GM12878 (cell line): ENCODE data around the gene TECPR1. TPM values are rescaled to one million over a fixed set of nuclear protein-coding genes. Genes with fewer than 3 reads are reported as not detected.

Experiments used
- ATAC-seq: fragments of 200-7000 bp; cut with Tn5 transposase; 3 replicates; pipeline ENCODE4 v1.9.1; 2020; ENCODE audit warnings: mild to moderate bottlenecking, moderate library complexity
- BruUV-seq: library from RNA; stranded (reverse); fragments of 400-500 nt; replicated peaks from 2 replicates; lab custom pipeline; 2021; lab: Mats Ljungman, UMichigan
- CTCF ChIA-PET: fragments of 300-600 bp; sonication (Branson Sonifier 250); formaldehyde crosslinking; extraction: SDS; loops from one replicate; lab custom pipeline; 2021; ENCODE audit warnings: inconsistent platforms; lab: Yijun Ruan, JAX
- POLR2A ChIA-PET: fragments of 350-600 bp; formaldehyde crosslinking; extraction: SDS; loops from one replicate; lab custom pipeline; 2021; ENCODE audit warnings: inconsistent platforms; lab: Charles Lee
- RAD21 ChIA-PET: fragments of 300-600 bp; sonication (Branson Sonifier 250); formaldehyde crosslinking; loops from one replicate; lab custom pipeline; 2023; ENCODE audit warnings: antibody characterized with exemption; ENCODE audit not compliant: unreplicated experiment; lab: Charles Lee
- SMC1A ChIA-PET: fragments of 300-600 bp; sonication (Branson Sonifier 250); formaldehyde crosslinking; loops from one replicate; lab custom pipeline; 2023; ENCODE audit not compliant: unreplicated experiment, uncharacterized antibody; lab: Charles Lee
- DNase-seq: peaks from one replicate; pipeline ENCODE4 v3.0.0-alpha.2; 2011; ENCODE audit warnings: low read depth, low spot score
- FAIRE-seq: peaks from 3 replicates; lab custom pipeline; 2011; peaks lifted over from hg19 to GRCh38; lab: Jason Lieb, UNC
- H2AFZ ChIP-seq: 2 replicates; pipeline ENCODE4 v1.6.0; 2011; ENCODE audit warnings: low read depth, low read length, control low read depth; ENCODE audit not compliant: control insufficient read depth
- H3K27ac ChIP-seq: 2 replicates; pipeline ENCODE4 v1.5.1; 2011; ENCODE audit warnings: control low read depth; ENCODE audit not compliant: control insufficient read depth, insufficient read depth
- H3K27me3 ChIP-seq, 2 experiments: replicated peaks in 1 of 2; 2 replicates each; pipeline versions ENCODE4 v1.6.0 to v1.6.1; 2011; ENCODE audit warnings: low read length in 1 of 2; ENCODE audit not compliant: control insufficient read depth in 2 of 2, insufficient read depth in 2 of 2
- H3K36me3 ChIP-seq, 2 experiments: 2 replicates each; pipeline ENCODE4 v1.5.1; 2011; ENCODE audit warnings: low read length in 1 of 2; ENCODE audit not compliant: control insufficient read depth in 2 of 2, insufficient read depth in 2 of 2
- H3K4me1 ChIP-seq: 2 replicates; pipeline ENCODE4 v1.6.1; 2011; ENCODE audit warnings: mild to moderate bottlenecking, low read length, moderate library complexity, mixed read lengths; ENCODE audit not compliant: control insufficient read depth, insufficient read depth
- H3K4me2 ChIP-seq: 2 replicates; pipeline ENCODE4 v1.6.0; 2011; ENCODE audit warnings: control low read depth; ENCODE audit not compliant: control insufficient read depth, insufficient read depth
- H3K4me3 ChIP-seq: fragments of 200-600 bp; sonication (generic); 2 replicates; pipeline ENCODE4 v1.5.1; 2016
- H3K79me2 ChIP-seq: 2 replicates; pipeline ENCODE4 v1.6.0; 2011; ENCODE audit warnings: low read length; ENCODE audit not compliant: control insufficient read depth, insufficient read depth
- H3K9ac ChIP-seq: 2 replicates; pipeline ENCODE4 v1.8.0; 2011; ENCODE audit warnings: low read length, control low read depth, mixed read lengths; ENCODE audit not compliant: control insufficient read depth, insufficient read depth
- H3K9me3 ChIP-seq: replicated peaks from 3 replicates; pipeline ENCODE4 v1.5.1; 2011; ENCODE audit warnings: mild to moderate bottlenecking, low read length; ENCODE audit not compliant: control insufficient read depth, insufficient read depth
- H4K20me1 ChIP-seq: 2 replicates; pipeline ENCODE4 v1.6.0; 2011; ENCODE audit not compliant: control insufficient read depth, insufficient read depth
- BCL3 ChIP-seq: IDR thresholded peaks from 2 replicates; pipeline ENCODE4 v1.6.1; 2011; ENCODE audit warnings: borderline replicate concordance, low read depth, mild to moderate bottlenecking, moderate library complexity, low read length; ENCODE audit not compliant: insufficient read depth, poor library complexity, severe bottlenecking
- BCLAF1 ChIP-seq: fragments of 450-650 bp; IDR thresholded peaks from 2 replicates; pipeline ENCODE4 v1.6.1; 2017; ENCODE audit warnings: antibody characterized with exemption, mild to moderate bottlenecking, moderate library complexity
- CTCF ChIP-seq, 3 experiments: IDR thresholded peaks in 2 of 3; conservative IDR thresholded peaks in 1 of 3; 2 replicates each; pipeline ENCODE4 v1.5.1; 2011; ENCODE audit warnings: low read depth in 3 of 3, low read length in 3 of 3, mild to moderate bottlenecking in 3 of 3, control low read depth in 2 of 3, moderate library complexity in 2 of 3, inconsistent platforms in 1 of 3, mixed read lengths in 1 of 3; ENCODE audit not compliant: control insufficient read depth in 2 of 3, insufficient read depth in 1 of 3; ENCODE audit errors: extremely low read depth in 1 of 3
- EP300 ChIP-seq, 2 experiments: fragments of 150-350 bp in 1 of 2; IDR thresholded peaks; 2 replicates each; pipeline ENCODE4 v1.6.1; 2011 to 2012; ENCODE audit warnings: low read depth in 2 of 2, low read length in 2 of 2, borderline replicate concordance in 1 of 2, improper control_type of control experiment in 1 of 2, inconsistent platforms in 1 of 2; ENCODE audit not compliant: control insufficient read depth in 1 of 2
- IKZF2 ChIP-seq, 2 experiments: fragments of 450-650 bp; IDR thresholded peaks; 2 replicates each; pipeline ENCODE4 v1.6.1; 2017; ENCODE audit warnings: mild to moderate bottlenecking in 2 of 2, moderate library complexity in 2 of 2
- PRDM15 ChIP-seq: fragments of 450-650 bp; formaldehyde crosslinking; IDR thresholded peaks from 2 replicates; pipeline ENCODE4 v1.4.0; 2020; ENCODE audit warnings: mild to moderate bottlenecking, moderate library complexity
- SPI1 ChIP-seq: IDR thresholded peaks from 2 replicates; pipeline ENCODE4 v1.6.1; 2011; ENCODE audit warnings: low read depth, mild to moderate bottlenecking, low read length, moderate library complexity, borderline replicate concordance; ENCODE audit not compliant: insufficient read depth
- SUZ12 ChIP-seq: fragments of 200-600 bp; sonication (generic); IDR thresholded peaks from one replicate; pipeline ENCODE4 v1.6.1; 2018; ENCODE audit warnings: antibody characterized with exemption, mild to moderate bottlenecking; ENCODE audit not compliant: unreplicated experiment
- ZNF622 ChIP-seq: fragments of 450-650 bp; IDR thresholded peaks from 2 replicates; pipeline ENCODE4 v1.6.1; 2017; ENCODE audit warnings: mild to moderate bottlenecking, inconsistent platforms
- whole genome bisulfite sequencing: methylation state at CpG from one replicate; pipeline ENCODE4 v1.1.6; 2016; ENCODE audit warnings: low lambda C conversion rate; ENCODE audit not compliant: insufficient replicate concordance, insufficient coverage; ENCODE audit errors: missing lambda C conversion rate; 5-methylcytosine and 5-hydroxymethylcytosine counted together
- in situ Hi-C: fragments of 300-500 bp; cut with MboI; formaldehyde crosslinking; loops from 9 replicates; pipeline ENCODE4 v1.14.3; 2018; ENCODE audit warnings: mixed read lengths
- intact Hi-C: fragments of 100-400 bp; cut with micrococcal nuclease; formaldehyde crosslinking; loops from one replicate; pipeline ENCODE4 v1.14.2; 2022; ENCODE audit not compliant: unreplicated experiment
- polyA plus RNA-seq, 11 experiments: library from polyadenylated mRNA; depleted of rRNA in 4 of 11; unstranded in 6 of 11; stranded (reverse) in 5 of 11; fragments of >200 nt; fragmentation: Nextera tagmentation in 4 of 11; fragmentation: Illumina TruSeq in 1 of 11; extraction: Ambion mirVana in 4 of 11; extraction: Trizol in 1 of 11; gene quantifications; 1 replicate in 1 of 11; 2 replicates in 10 of 11; pipeline versions ENCODE4 v1.2.1 to v1.2.3, GENCODE V29; 2011 to 2016; ENCODE audit warnings: inconsistent platforms in 2 of 11, missing spikeins in 2 of 11, low read depth in 1 of 11
- total RNA-seq, 4 experiments: library from RNA; depleted of rRNA in 3 of 4; stranded (reverse); fragments of >200 nt in 3 of 4; fragmentation: Illumina TruSeq in 1 of 4; extraction: Trizol in 1 of 4; gene quantifications; 2 replicates each; pipeline versions ENCODE4 v1.2.1 to v1.2.3, GENCODE V29; 2013 to 2021

TECPR1 gene
- total and polyA plus RNA-seq, 10 of the 15 experiments (the other 5 are each of a cell fraction or from before 2014, with no cell fraction given), result 0.26 to 16.8 (median 4.2) TPM

GRCh38 chr7:98178762-98179490 lies 73.1 kb downstream of the TECPR1 start (continued):
- TF ChIP-seq IKZF2 (IDR thresholded peaks at IDR 0.05) (no peak), ZNF622 (no peak), EP300 (IDR thresholded peaks at IDR 0.05; ENCODE audit: borderline replicate concordance in 1 of 2, control insufficient read depth in 1 of 2, low read depth in 2 of 2, low read length in 2 of 2) (no peak)

- ChIA-PET RAD21 (interaction anchor here (1.6 kb wide), 1 partner anchor 9 kb away, joined by 5 read pairs; no protein-coding TSS in a partner anchor), CTCF (interaction anchor here (1.5 to 4.5 kb wide), 3 partner anchors 10 to 157 kb away, joined by 3 to 31 read pairs (median 12); no protein-coding TSS in a partner anchor), SMC1A (interaction anchor here (0.5 to 1.6 kb wide), 2 partner anchors 10 to 17 kb away, joined by 3 to 5 read pairs; no protein-coding TSS in a partner anchor), POLR2A (no interaction called here)
- 96% methylated on average over 16 of the region's 16 CpGs for WGBS
- H3K9ac ChIP-seq, result no peak overlapping the region
- no peak for FAIRE-seq
- BruUV-seq, result no TSS peak
- no peaks in the 10 kb centered on the region for H3K9me3 ChIP-seq
- no peak overlapping the region for H2AFZ ChIP-seq
- H3K4me2 ChIP-seq, result no peak overlapping the region
- no peaks in the 10 kb centered on the region for H3K27me3 ChIP-seq
- no peak for DNase-seq
- no peaks in the 10 kb centered on the region for H3K79me2 ChIP-seq
- no peaks in the 10 kb centered on the region for H4K20me1 ChIP-seq
- in situ Hi-C loops, result no loop called here
- H3K4me3 ChIP-seq, result no peak overlapping the region
- no peaks in the 10 kb centered on the region; a peak in 2 of 4 replicates for H3K36me3 ChIP-seq
- intact Hi-C loops, result no loop called here
- H3K4me1 ChIP-seq, result no peaks in the 10 kb centered on the region
- no peak for ATAC-seq
- no peak overlapping the region for H3K27ac ChIP-seq
- TF ChIP-seq PRDM15 (CRISPR knock-in tag) (no peak), SUZ12 (no peak), CTCF (IDR thresholded peaks at IDR 0.05 in 2 of 3, conservative IDR thresholded peaks at IDR 0.05 in 1 of 3; ENCODE audit: control insufficient read depth in 2 of 3, extremely low read depth in 1 of 3, insufficient read depth in 1 of 3, low read depth in 3 of 3, low read length in 3 of 3) (no peak), SPI1 (no peak), BCLAF1 (no peak), BCL3 (no peak)
Observed at GRCh38 chr7:98178321-98178720, 73.7 kb downstream of the TECPR1 start.
